Choroid plexus epithelial cell (primary cell): ENCODE data around the gene ACADS.

ENCODE experiments used
- DNase-seq: peaks from one replicate; pipeline ENCODE4 v3.0.0-alpha.2; 2010; ENCODE audit warnings: low read depth
- H3K4me3 ChIP-seq: 2 replicates; pipeline ENCODE4 v1.5.1; 2011; ENCODE audit warnings: low read depth, mild to moderate bottlenecking, control low read depth, low read length, moderate library complexity
- TF ChIP-seq, protein P1 (sequence below): conservative IDR thresholded peaks from 2 replicates; pipeline ENCODE4 v1.5.1; 2011; ENCODE audit warnings: low read depth, mild to moderate bottlenecking, control low read depth, inconsistent platforms, low read length, moderate library complexity

The ACADS gene

DNA sequence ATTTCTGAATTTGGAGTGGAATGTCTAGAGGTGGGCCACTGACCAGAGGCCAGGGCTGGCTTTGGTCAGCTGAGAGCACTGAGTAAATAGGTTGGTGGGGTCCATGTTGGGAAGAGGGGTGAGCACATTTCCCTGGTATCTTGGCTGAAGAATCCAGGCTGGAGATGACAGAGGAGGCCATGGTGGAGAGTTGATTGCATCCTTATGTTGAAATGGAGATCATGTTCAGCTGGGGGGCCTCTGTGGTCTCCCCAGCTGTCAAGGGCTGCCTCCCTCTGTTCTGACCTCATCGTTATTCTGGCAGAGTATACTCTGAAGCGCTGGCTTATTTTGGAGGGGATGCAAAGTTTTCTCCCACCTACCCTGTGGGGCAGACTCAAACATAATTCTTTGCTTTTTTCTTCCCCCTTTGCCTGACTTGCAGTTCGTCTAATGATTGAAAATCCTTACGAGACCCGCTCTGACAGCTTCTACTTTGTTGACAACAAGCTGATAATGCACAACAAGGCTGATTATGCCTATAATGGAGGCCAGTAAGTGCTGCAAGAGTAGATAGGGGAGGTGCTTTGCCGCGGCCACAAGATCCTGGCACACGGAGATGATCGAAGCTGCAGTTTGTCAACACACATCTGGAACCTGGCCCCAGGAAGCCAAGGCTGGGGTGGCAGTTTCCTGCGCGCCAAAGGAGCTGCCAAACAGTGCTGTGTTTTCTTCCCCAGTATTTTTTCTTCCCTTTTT, 6.0 kb upstream of the ACADS start:
- no peak overlapping the region for H3K4me3 ChIP-seq
- TF ChIP-seq, protein P1, sequence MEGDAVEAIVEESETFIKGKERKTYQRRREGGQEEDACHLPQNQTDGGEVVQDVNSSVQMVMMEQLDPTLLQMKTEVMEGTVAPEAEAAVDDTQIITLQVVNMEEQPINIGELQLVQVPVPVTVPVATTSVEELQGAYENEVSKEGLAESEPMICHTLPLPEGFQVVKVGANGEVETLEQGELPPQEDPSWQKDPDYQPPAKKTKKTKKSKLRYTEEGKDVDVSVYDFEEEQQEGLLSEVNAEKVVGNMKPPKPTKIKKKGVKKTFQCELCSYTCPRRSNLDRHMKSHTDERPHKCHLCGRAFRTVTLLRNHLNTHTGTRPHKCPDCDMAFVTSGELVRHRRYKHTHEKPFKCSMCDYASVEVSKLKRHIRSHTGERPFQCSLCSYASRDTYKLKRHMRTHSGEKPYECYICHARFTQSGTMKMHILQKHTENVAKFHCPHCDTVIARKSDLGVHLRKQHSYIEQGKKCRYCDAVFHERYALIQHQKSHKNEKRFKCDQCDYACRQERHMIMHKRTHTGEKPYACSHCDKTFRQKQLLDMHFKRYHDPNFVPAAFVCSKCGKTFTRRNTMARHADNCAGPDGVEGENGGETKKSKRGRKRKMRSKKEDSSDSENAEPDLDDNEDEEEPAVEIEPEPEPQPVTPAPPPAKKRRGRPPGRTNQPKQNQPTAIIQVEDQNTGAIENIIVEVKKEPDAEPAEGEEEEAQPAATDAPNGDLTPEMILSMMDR, result no peak
- no peak for DNase-seq

DNA sequence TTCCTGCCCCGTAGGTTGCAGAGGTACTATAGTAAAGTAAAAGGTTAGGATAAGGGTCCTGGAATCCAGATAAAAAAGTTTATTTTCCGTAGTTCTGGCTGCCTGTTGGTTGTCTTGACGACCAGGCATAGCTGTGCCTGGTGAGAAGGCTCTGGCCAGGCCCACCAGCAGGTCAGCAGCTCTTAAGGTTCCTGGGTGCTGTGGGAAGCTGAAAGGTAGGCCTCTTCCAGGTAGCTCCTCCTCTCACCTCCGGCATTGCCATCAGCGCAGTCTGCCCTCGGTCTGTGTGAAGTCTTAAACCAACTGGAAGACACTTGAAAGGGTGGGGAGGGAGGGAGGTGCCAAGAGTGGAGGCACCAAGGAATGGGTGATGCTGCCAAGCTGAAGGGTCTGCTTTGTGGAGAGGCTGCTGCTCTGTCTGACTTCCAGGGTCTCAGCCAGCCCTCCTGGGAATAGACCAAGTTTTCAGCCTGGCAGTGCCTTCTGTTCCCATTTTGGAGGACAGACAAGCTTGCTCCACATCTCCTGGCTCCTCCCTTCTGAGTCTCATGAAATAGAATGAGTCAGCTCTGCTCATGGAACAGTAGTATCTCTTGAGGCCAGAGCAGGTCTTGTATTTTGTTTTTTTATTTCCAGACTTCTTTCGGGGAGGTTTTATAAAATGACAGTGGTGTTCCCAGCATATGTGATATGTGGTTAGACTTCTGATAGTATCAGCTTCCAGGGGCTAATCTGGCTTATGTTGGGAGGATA, 5.2 kb upstream of the ACADS start:
- H3K4me3 ChIP-seq, result no peak overlapping the region
- TF ChIP-seq, protein P1, result no peak
- DNase-seq, result peak; percentile 85

DNA sequence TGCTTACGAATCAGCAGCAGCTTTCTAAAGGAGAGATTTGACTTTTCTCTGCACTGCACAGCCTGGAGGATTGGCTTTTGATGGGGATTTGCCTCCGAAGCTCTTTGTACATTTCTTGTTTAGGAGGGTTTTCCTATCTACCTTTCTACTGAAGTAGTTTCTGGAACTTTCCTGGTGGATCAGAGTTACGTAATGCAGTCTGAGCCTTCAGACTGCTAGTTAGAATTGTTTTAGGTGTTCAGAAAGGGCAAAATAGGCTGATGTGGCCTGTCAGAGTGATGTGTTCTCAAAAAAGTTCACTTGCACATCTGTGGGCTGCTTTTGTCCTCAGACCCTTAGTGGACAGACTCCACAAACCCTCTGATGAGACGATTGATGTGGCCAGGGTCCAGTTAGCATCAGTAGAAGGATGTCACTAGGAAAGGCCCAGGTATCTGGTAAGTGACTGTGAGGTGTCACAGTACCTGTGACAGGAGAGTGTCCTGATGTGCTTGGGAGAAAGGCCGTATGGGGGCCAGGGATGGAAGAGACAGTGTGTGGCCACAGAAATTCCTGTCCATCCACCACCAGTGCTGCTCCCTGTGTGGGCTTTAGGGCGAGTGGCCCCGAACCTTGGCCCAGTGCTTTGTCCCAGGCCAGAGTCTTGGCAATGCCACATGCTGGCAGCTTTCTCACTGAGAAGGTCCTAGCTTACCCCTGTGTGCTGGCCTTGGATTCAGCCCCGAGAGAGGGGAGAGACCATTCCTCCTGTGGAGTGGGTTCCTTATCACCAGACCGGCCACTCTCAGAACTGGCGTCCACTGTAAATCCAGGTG, 4.4 kb upstream of the ACADS start:
- TF ChIP-seq, protein P1, result no peak
- H3K4me3 ChIP-seq, result no peak overlapping the region
- no peak for DNase-seq

DNA sequence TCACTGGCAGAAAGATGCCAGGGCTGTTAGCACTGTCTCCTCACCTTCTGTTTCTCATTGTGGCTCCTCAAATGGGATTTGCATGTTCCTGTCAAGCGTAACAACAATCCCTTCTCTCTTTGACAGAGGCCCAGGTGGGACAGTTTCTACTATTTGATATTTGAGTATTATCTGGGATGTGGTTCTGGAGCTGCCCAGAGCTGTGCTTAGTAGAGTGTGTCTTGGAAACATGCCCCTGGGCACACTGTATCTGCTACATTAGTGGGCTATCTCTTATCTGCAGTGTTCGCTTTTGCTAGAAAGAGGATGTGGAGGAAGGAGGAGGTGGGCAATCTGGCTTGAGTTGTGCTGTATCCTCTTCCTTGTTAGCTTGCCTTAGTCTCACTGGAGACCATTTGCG, 3.8 kb upstream of the ACADS start:
- no peak for DNase-seq
- TF ChIP-seq, protein P1, result no peak
- no peak overlapping the region for H3K4me3 ChIP-seq

DNA sequence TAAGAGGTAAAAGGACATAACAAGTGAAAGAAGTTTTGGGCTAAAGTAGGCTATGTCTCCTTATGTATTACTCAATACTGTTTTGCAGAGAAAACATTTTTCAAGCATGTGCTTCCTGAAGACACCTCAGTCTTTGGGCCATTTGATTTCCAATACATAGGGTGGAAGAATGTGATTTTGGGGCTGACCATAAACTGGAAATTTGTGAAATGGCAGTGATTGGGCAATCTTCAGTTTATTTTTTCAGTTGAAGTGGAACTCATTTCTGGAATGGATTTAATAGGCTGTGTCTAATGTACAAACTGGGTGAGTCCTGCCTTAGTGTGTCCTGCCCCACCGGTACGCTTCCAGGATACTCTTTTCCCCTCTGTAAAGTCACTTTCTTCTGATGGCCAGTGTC, 2.8 kb upstream of the ACADS start:
- no peak for DNase-seq
- TF ChIP-seq, protein P1, result no peak
- no peak overlapping the region for H3K4me3 ChIP-seq

DNA sequence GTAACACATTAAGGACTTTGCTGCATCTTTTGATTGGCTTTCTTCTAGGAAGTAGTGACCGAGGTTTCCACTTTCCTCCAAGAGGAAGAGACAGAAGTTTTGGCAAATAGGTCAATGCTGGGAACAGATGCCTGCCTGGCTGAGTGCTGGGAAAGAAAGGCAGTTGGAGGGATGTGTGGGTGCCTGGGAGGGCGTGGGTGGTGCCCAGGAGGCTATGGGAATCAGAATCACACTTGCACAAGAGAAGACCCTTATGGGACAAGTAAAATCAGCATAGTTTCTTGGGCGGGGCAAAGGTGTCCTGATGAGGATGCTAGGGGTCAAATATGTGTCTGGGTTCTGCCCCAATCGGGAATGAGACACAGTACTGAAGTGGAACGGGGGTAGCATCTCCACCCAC, 906 bp upstream of the ACADS start:
- TF ChIP-seq, protein P1, result no peak
- no peak overlapping the region for H3K4me3 ChIP-seq
- no peak for DNase-seq
